MM.1S (cell line): ENCODE data around the gene OSBPL5.

ENCODE experiments used
- DNase-seq: peaks from one replicate; pipeline ENCODE4 v3.0.0-alpha.2; 2015
- H2AFZ ChIP-seq: fragments of 300-600 bp; sonication (generic); 2 replicates; pipeline ENCODE4 v1.6.0; 2016; ENCODE audit warnings: antibody characterized with exemption, low read length
- H3F3A ChIP-seq: fragments of 300-600 bp; sonication (generic); 2 replicates; pipeline ENCODE4 v1.6.1; 2016; ENCODE audit warnings: mild to moderate bottlenecking, antibody characterized with exemption, low read length, moderate library complexity, mixed read lengths; ENCODE audit not compliant: insufficient read depth
- H3K27ac ChIP-seq: fragments of 300-600 bp; sonication (generic); 2 replicates; pipeline ENCODE4 v1.5.1; 2016; ENCODE audit warnings: mild to moderate bottlenecking, low read length
- H3K27me3 ChIP-seq: fragments of 300-600 bp; sonication (generic); replicated peaks from 2 replicates; pipeline ENCODE4 v1.6.0; 2016; ENCODE audit warnings: low read length; ENCODE audit not compliant: insufficient read depth
- H3K36me3 ChIP-seq: fragments of 300-600 bp; sonication (generic); replicated peaks from 2 replicates; pipeline ENCODE4 v1.6.1; 2016; ENCODE audit warnings: mild to moderate bottlenecking, low read length, mixed read lengths; ENCODE audit not compliant: insufficient read depth
- H3K4me1 ChIP-seq: fragments of 300-600 bp; sonication (generic); 2 replicates; pipeline ENCODE4 v1.6.1; 2016; ENCODE audit warnings: low read length, mixed read lengths
- H3K4me2 ChIP-seq: fragments of 300-600 bp; sonication (generic); 2 replicates; pipeline ENCODE4 v1.6.0; 2016; ENCODE audit warnings: low read depth, low read length
- H3K4me3 ChIP-seq: fragments of 300-600 bp; sonication (generic); 2 replicates; pipeline ENCODE4 v1.5.1; 2016; ENCODE audit warnings: low read length, mixed read lengths
- H3K79me2 ChIP-seq: fragments of 300-600 bp; sonication (generic); 2 replicates; pipeline ENCODE4 v1.6.1; 2016; ENCODE audit warnings: mixed run types, low read length, mixed read lengths
- H3K9ac ChIP-seq: fragments of 300-600 bp; sonication (generic); 2 replicates; pipeline ENCODE4 v1.6.1; 2016; ENCODE audit warnings: low read length, mixed read lengths
- H3K9me2 ChIP-seq: fragments of 300-600 bp; sonication (generic); replicated peaks from 2 replicates; pipeline ENCODE4 v1.6.1; 2016; ENCODE audit warnings: mild to moderate bottlenecking, low read length, mixed read lengths; ENCODE audit not compliant: insufficient read depth
- H3K9me3 ChIP-seq: fragments of 300-600 bp; sonication (generic); replicated peaks from 2 replicates; pipeline ENCODE4 v1.6.1; 2016; ENCODE audit warnings: mild to moderate bottlenecking, low read length, mixed read lengths; ENCODE audit not compliant: insufficient read depth
- H4K20me1 ChIP-seq: fragments of 300-600 bp; sonication (generic); 2 replicates; pipeline ENCODE4 v1.6.1; 2016; ENCODE audit warnings: mild to moderate bottlenecking, low read length, moderate library complexity, mixed read lengths; ENCODE audit not compliant: insufficient read depth
- EZH2 ChIP-seq: fragments of 300-600 bp; sonication (generic); optimal IDR thresholded peaks from 2 replicates; pipeline ENCODE3; 2017; ENCODE audit warnings: low read depth, mild to moderate bottlenecking, antibody characterized with exemption, low read length, mixed read lengths
- EZH2phosphoT487 ChIP-seq: fragments of 300-600 bp; sonication (generic); IDR thresholded peaks from 2 replicates; pipeline ENCODE4 v1.6.1; 2018; ENCODE audit warnings: antibody characterized with exemption, low read length
- TF ChIP-seq, protein P1 (sequence below): fragments of 300-600 bp; sonication (generic); IDR thresholded peaks from 2 replicates; pipeline ENCODE4 v1.5.1; 2016; ENCODE audit warnings: antibody characterized with exemption, low read length, mixed read lengths

The OSBPL5 gene

DNA sequence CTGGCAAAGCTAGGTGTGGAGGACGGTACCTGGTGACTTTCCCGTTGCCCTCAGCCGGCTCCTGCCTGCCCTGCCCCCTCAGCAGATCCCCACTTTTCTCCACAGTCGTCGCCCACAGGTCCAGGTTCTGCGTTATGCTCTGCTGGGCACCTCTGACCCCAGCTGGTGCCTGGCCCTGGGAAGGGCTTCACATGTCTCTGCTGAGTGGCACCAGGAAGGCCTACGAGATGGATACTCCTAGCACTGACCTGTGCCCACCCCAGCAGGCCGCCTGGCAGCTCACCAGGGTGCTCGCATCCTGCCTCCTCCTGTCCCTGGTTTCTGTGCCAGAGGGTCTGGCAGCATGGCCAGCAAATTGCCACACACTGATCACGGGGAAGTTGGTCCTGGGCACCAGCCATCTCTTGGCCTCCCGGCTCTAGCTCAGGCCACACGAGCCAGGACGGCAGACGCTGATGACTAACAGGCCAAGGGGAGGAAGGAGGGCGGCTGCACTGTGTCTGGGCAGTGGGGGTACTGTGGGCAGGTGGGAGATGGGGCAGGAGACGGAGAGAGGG, 121.7 kb downstream of the OSBPL5 start:
- H3F3A ChIP-seq, result 0 out of 2 replicates have a peak, but pooled peaks cover 2% of the 10 kb centered on the region
- no peak overlapping the region for H2AFZ ChIP-seq
- no peak overlapping the region for H3K4me2 ChIP-seq
- H3K4me1 ChIP-seq, result no peaks in the 10 kb centered on the region
- H3K79me2 ChIP-seq, result peaks cover 77% of the 10 kb centered on the region
- no peak overlapping the region for H3K27ac ChIP-seq
- no peak overlapping the region for H3K4me3 ChIP-seq
- TF ChIP-seq, protein P1, sequence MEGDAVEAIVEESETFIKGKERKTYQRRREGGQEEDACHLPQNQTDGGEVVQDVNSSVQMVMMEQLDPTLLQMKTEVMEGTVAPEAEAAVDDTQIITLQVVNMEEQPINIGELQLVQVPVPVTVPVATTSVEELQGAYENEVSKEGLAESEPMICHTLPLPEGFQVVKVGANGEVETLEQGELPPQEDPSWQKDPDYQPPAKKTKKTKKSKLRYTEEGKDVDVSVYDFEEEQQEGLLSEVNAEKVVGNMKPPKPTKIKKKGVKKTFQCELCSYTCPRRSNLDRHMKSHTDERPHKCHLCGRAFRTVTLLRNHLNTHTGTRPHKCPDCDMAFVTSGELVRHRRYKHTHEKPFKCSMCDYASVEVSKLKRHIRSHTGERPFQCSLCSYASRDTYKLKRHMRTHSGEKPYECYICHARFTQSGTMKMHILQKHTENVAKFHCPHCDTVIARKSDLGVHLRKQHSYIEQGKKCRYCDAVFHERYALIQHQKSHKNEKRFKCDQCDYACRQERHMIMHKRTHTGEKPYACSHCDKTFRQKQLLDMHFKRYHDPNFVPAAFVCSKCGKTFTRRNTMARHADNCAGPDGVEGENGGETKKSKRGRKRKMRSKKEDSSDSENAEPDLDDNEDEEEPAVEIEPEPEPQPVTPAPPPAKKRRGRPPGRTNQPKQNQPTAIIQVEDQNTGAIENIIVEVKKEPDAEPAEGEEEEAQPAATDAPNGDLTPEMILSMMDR, result no peak
- TF ChIP-seq EZH2 (no peak), EZH2phosphoT487 (no peak)
- H3K27me3 ChIP-seq, result no peaks in the 10 kb centered on the region
- H3K9me2 ChIP-seq, result no peaks in the 10 kb centered on the region
- H4K20me1 ChIP-seq, result no peaks in the 10 kb centered on the region
- no peaks in the 10 kb centered on the region for H3K9me3 ChIP-seq
- H3K36me3 ChIP-seq, result peaks cover 2% of the 10 kb centered on the region; the same call in 1 of the 2 replicates
- no peak for DNase-seq
- no peak overlapping the region for H3K9ac ChIP-seq

DNA sequence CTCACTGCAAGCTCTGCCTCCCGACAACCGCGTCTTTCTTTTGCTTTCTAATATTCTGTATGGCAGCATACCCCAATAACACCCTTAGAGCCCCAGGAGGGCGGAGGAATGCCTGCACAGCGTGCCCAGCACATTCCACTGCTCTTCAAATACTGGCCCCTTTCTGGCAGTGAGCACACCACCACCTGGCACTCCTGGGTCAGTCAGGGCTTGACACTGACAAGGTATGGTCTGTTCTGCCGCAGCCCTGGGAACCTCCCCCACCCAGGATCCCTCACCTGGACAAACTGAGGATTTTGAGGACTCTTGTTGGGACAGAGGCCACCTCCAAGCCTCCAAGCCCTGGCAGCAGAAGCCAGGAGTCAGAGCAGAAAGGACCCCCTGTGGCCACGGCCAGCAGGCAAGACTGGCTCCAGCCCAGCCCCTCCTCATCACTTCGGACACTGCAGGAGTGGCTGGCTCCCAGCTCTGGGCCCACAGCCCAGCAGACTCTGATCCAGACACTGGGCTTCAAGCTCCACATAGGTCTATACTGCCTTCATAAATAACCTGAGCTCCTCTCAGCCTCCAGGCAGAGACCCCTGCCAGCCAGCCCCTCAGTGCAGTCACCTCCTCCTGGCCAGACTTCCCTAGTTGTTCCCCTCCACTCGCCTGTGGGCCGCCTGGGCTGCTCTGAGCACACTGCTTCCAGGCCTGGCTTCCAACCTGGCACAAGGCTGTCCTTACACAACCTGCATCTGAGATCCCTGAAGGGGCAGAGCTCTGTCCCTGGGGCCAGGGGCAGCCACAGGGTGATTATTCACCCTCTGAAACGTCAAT, 122.4 kb downstream of the OSBPL5 start:
- Histone ChIP-seq H4K20me1 (no peaks in the 10 kb centered on the region), H3K4me2 (no peak overlapping the region), H3K36me3 (peaks cover 2% of the 10 kb centered on the region), H3F3A (0 out of 2 replicates have a peak, but pooled peaks cover 2% of the 10 kb centered on the region), H3K79me2 (peaks cover 70% of the 10 kb centered on the region), H3K4me3 (no peak overlapping the region), H3K9ac (no peak overlapping the region), H3K4me1 (no peaks in the 10 kb centered on the region), H3K9me2 (no peaks in the 10 kb centered on the region), H3K27ac (no peak overlapping the region), H3K27me3 (no peaks in the 10 kb centered on the region), H2AFZ (no peak overlapping the region), H3K9me3 (no peaks in the 10 kb centered on the region)
- TF ChIP-seq EZH2phosphoT487, result no peak
- TF ChIP-seq, protein P1, result no peak
- no peak for TF ChIP-seq EZH2
- DNase-seq, result no peak

GRCh38 chr11:3041699-3042441, 123.2 kb downstream of the OSBPL5 start:
- Histone ChIP-seq H3K9me2 (no peaks in the 10 kb centered on the region), H3K27ac (no peak overlapping the region), H3K27me3 (no peaks in the 10 kb centered on the region), H2AFZ (no peak overlapping the region), H3K36me3 (peaks cover 4% of the 10 kb centered on the region), H3K4me1 (peaks cover 4% of the 10 kb centered on the region), H3K4me3 (no peak overlapping the region), H3F3A (0 out of 2 replicates have a peak, but pooled peaks cover 2% of the 10 kb centered on the region), H4K20me1 (no peaks in the 10 kb centered on the region), H3K9me3 (no peaks in the 10 kb centered on the region), H3K79me2 (peaks cover 64% of the 10 kb centered on the region), H3K4me2 (no peak overlapping the region), H3K9ac (no peak overlapping the region)
- TF ChIP-seq EZH2phosphoT487 (no peak), EZH2 (no peak)
- TF ChIP-seq, protein P1, result no peak
- DNase-seq, result no peak
